KOPT-K1 (cell line): ENCODE measurements around the gene CLEC16A.

ENCODE experiments used
- H3K27ac ChIP-seq: fragments of 200-600 bp; sonication (generic); 2 replicates; pipeline ENCODE4 v1.5.1; 2016; ENCODE audit warnings: antibody characterized with exemption, mild to moderate bottlenecking, low read depth, low read length; ENCODE audit not compliant: poor library complexity, severe bottlenecking
- H3K36me3 ChIP-seq: fragments of 200-600 bp; sonication (generic); 2 replicates; pipeline ENCODE4 v1.5.1; 2017; ENCODE audit warnings: antibody characterized with exemption, mild to moderate bottlenecking, low read length, moderate library complexity; ENCODE audit not compliant: insufficient read depth
- H3K9me3 ChIP-seq: fragments of 200-600 bp; sonication (generic); 2 replicates; pipeline ENCODE4 v1.5.1; 2017; ENCODE audit warnings: antibody characterized with exemption, low read length, mild to moderate bottlenecking; ENCODE audit not compliant: insufficient read depth, poor library complexity, severe bottlenecking

CLEC16A gene

GRCh38 chr16:11144122-11144521 is 199.8 kb downstream of the CLEC16A start:
- Histone ChIP-seq H3K27ac (no peak overlapping the region), H3K9me3 (no peaks in the 10 kb centered on the region), H3K36me3 (no peaks in the 10 kb centered on the region)

- no peak overlapping the region for H3K27ac ChIP-seq
- no peaks in the 10 kb centered on the region for H3K9me3 ChIP-seq
- peaks cover 5% of the 10 kb centered on the region; the same call in 1 of the 2 replicates for H3K36me3 ChIP-seq
These were observed 200.9 kb downstream of the CLEC16A start for GRCh38 chr16:11145173-11145818.

- Histone ChIP-seq H3K9me3 (no peaks in the 10 kb centered on the region), H3K27ac (no peak overlapping the region)
These were observed 201.5 kb downstream of the CLEC16A start for GRCh38 chr16:11145819-11146211.

GRCh38 chr16:11147033-11147753 is 202.8 kb downstream of the CLEC16A start:
- no peaks in the 10 kb centered on the region for H3K9me3 ChIP-seq
- no peak overlapping the region for H3K27ac ChIP-seq
- peaks cover 9% of the 10 kb centered on the region; the same call in 1 of the 2 replicates for H3K36me3 ChIP-seq

More at GRCh38 chr16:11145819-11146211, 201.5 kb downstream of the CLEC16A start:
- peaks cover 9% of the 10 kb centered on the region; the same call in 1 of the 2 replicates for H3K36me3 ChIP-seq

- Histone ChIP-seq H3K27ac (no peak overlapping the region), H3K36me3 (peaks cover 9% of the 10 kb centered on the region; the same call in 1 of the 2 replicates), H3K9me3 (no peaks in the 10 kb centered on the region)
These were observed 203.5 kb downstream of the CLEC16A start for GRCh38 chr16:11147754-11148444.

GRCh38 chr16:11149011-11149616 is 204.8 kb downstream of the CLEC16A start:
- Histone ChIP-seq H3K36me3 (peaks cover 9% of the 10 kb centered on the region; the same call in 1 of the 2 replicates), H3K27ac (no peak overlapping the region), H3K9me3 (no peaks in the 10 kb centered on the region)

GRCh38 chr16:11150190-11150589 is 205.8 kb downstream of the CLEC16A start:
- H3K27ac ChIP-seq: no peak overlapping the region
- H3K36me3 ChIP-seq: peaks cover 9% of the 10 kb centered on the region; the same call in 1 of the 2 replicates
- H3K9me3 ChIP-seq: no peaks in the 10 kb centered on the region

- Histone ChIP-seq H3K36me3 (peaks cover 9% of the 10 kb centered on the region; the same call in 1 of the 2 replicates), H3K27ac (peak overlapping the region; percentile 12), H3K9me3 (no peaks in the 10 kb centered on the region)
These were observed 207.0 kb downstream of the CLEC16A start for GRCh38 chr16:11151156-11151884.

- Histone ChIP-seq H3K36me3 (peaks cover 9% of the 10 kb centered on the region; the same call in 1 of the 2 replicates), H3K27ac (peak overlapping the region; percentile 12), H3K9me3 (no peaks in the 10 kb centered on the region)
These were observed 207.7 kb downstream of the CLEC16A start for GRCh38 chr16:11151885-11152629.

- peaks cover 9% of the 10 kb centered on the region; the same call in 1 of the 2 replicates for H3K36me3 ChIP-seq
- H3K9me3 ChIP-seq: no peaks in the 10 kb centered on the region
- peak overlapping the region; percentile 7 for H3K27ac ChIP-seq
These were observed 208.4 kb downstream of the CLEC16A start for GRCh38 chr16:11152677-11153331.

- Histone ChIP-seq H3K9me3 (peaks cover under 1% of the 10 kb centered on the region), H3K36me3 (peaks cover 4% of the 10 kb centered on the region; the same call in 1 of the 2 replicates), H3K27ac (peak overlapping the region; percentile 25)
These were observed 211.0 kb downstream of the CLEC16A start for GRCh38 chr16:11155284-11155806.

GRCh38 chr16:11156401-11156800 is 212.0 kb downstream of the CLEC16A start:
- Histone ChIP-seq H3K9me3 (peaks cover 5% of the 10 kb centered on the region), H3K36me3 (no peaks in the 10 kb centered on the region), H3K27ac (peak overlapping the region; percentile 40)

GRCh38 chr16:11157143-11157542 is 212.8 kb downstream of the CLEC16A start:
- H3K27ac ChIP-seq: peak overlapping the region; percentile 67
- H3K9me3 ChIP-seq: peaks cover 5% of the 10 kb centered on the region
- H3K36me3 ChIP-seq: no peaks in the 10 kb centered on the region
